ENCODE measurements around the gene GRB7. TPM values are rescaled to one million over a fixed set of nuclear protein-coding genes. Genes with fewer than 3 reads are reported as not detected.
A peak's percentile ranks its signal among the peaks of the same experiment; 100 is the strongest.

The GRB7 gene
- total RNA-seq, 1 experiment from 2014 or later, result 2,531 TPM

DNA sequence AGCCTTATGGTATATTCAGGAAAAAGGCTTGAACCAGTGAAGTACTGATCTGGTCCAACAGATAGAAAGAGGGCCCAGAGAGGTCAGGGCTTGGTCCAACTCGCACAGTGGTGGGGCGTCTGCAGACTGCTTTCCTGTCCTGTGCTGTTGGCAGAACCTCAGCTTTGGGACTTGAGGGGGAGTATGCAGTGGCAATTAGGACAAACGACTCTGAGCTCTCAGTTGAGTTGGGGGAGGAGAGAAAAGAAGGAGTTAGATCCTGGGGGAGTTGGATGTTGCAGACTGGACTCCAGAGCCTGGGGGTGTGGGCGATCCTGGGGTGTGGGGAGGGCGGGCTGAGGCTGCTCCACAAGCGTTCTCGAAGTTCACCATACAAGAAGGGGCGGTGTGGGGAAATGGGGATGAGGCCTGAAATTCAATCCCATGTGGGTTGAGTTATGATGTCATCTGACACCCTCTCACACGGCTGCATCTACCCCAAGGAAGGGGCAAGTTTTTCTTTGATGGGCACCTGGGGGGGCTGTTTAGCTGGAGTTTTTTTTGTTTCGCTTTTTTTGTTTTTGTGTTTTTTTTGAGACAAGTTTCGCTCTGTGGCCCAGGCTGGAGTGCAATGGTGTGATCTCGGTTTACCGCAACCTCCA lies 14.6 kb downstream of the GRB7 start:
- TF ChIP-seq, protein P1, sequence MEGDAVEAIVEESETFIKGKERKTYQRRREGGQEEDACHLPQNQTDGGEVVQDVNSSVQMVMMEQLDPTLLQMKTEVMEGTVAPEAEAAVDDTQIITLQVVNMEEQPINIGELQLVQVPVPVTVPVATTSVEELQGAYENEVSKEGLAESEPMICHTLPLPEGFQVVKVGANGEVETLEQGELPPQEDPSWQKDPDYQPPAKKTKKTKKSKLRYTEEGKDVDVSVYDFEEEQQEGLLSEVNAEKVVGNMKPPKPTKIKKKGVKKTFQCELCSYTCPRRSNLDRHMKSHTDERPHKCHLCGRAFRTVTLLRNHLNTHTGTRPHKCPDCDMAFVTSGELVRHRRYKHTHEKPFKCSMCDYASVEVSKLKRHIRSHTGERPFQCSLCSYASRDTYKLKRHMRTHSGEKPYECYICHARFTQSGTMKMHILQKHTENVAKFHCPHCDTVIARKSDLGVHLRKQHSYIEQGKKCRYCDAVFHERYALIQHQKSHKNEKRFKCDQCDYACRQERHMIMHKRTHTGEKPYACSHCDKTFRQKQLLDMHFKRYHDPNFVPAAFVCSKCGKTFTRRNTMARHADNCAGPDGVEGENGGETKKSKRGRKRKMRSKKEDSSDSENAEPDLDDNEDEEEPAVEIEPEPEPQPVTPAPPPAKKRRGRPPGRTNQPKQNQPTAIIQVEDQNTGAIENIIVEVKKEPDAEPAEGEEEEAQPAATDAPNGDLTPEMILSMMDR (IDR thresholded peaks at IDR 0.05; ENCODE audit: unreplicated experiment), result no peak
- H3K4me1 Mint-ChIP-seq (ENCODE audit: low read depth, unreplicated experiment), result peaks cover 58% of the 10 kb centered on the region
- peak overlapping the region; percentile 63 for H3K4me3 Mint-ChIP-seq (ENCODE audit: low read depth, unreplicated experiment)
- peaks cover 91% of the 10 kb centered on the region for H3K36me3 Mint-ChIP-seq (ENCODE audit: insufficient read depth, unreplicated experiment)
- H3K27me3 Mint-ChIP-seq (ENCODE audit: unreplicated experiment), result peaks cover 16% of the 10 kb centered on the region
- no peak for DNase-seq
- intact Hi-C loops (cut with micrococcal nuclease; ENCODE audit: unreplicated experiment), result loop anchor here (5.0 kb wide), 1 partner anchor 200 kb away; no protein-coding TSS in a partner anchor
- no peaks in the 10 kb centered on the region for H3K9me3 Mint-ChIP-seq (ENCODE audit: low read depth, unreplicated experiment)
- peak overlapping the region; percentile 12 for H3K27ac Mint-ChIP-seq (ENCODE audit: unreplicated experiment)
- CTCF ChIA-PET, result interaction anchor here (0.6 to 161.2 kb wide), 36 partner anchors 25 to 1330 kb away, joined by 3 to 42089 read pairs (median 28); partner anchors contain the start of genes ERBB2, GRB7, GSDMA and GSDMB
- no TSS peak for BruUV-seq (replicated peaks)

GRCh38 chr17:39753514-39754160 lies 15.9 kb downstream of the GRB7 start:
- Mint-ChIP-seq H3K27me3 (ENCODE audit: unreplicated experiment) (peaks cover 28% of the 10 kb centered on the region), H3K4me1 (ENCODE audit: low read depth, unreplicated experiment) (peaks cover 58% of the 10 kb centered on the region), H3K9me3 (ENCODE audit: low read depth, unreplicated experiment) (no peaks in the 10 kb centered on the region), H3K27ac (ENCODE audit: unreplicated experiment) (peak overlapping the region; percentile 12), H3K4me3 (ENCODE audit: low read depth, unreplicated experiment) (peak overlapping the region; percentile 63), H3K36me3 (ENCODE audit: insufficient read depth, unreplicated experiment) (peaks cover 78% of the 10 kb centered on the region)
- TF ChIP-seq, protein P1 (IDR thresholded peaks at IDR 0.05; ENCODE audit: unreplicated experiment), result no peak
- DNase-seq, result peak; percentile 100
- CTCF ChIA-PET, result interaction anchor here (0.5 to 161.2 kb wide), 41 partner anchors 26 to 1100 kb away, joined by 3 to 42089 read pairs (median 15); partner anchors contain the start of genes ERBB2, FBXL20, GRB7 and GSDMA
- intact Hi-C loops (cut with micrococcal nuclease; ENCODE audit: unreplicated experiment), result loop anchor here (1.0 to 5.0 kb wide), 19 partner anchors 14 to 227 kb away; partner anchors contain the start of genes IKZF3, MIEN1, PGAP3 and PSMD3
- no TSS peak for BruUV-seq (replicated peaks)

- Mint-ChIP-seq H3K9me3 (ENCODE audit: low read depth, unreplicated experiment) (no peaks in the 10 kb centered on the region), H3K27ac (ENCODE audit: unreplicated experiment) (peak overlapping the region; percentile 12), H3K4me1 (ENCODE audit: low read depth, unreplicated experiment) (peaks cover 58% of the 10 kb centered on the region), H3K36me3 (ENCODE audit: insufficient read depth, unreplicated experiment) (peaks cover 71% of the 10 kb centered on the region), H3K27me3 (ENCODE audit: unreplicated experiment) (peaks cover 35% of the 10 kb centered on the region), H3K4me3 (ENCODE audit: low read depth, unreplicated experiment) (peak overlapping the region; percentile 63)
- TF ChIP-seq, protein P1 (IDR thresholded peaks at IDR 0.05; ENCODE audit: unreplicated experiment), result no peak
- CTCF ChIA-PET, result interaction anchor here (0.6 to 161.2 kb wide), 46 partner anchors 27 to 927 kb away, joined by 3 to 42089 read pairs (median 14); partner anchors contain the start of genes ERBB2, FBXL20, GRB7 and GSDMA
- peak; percentile 100 for DNase-seq
- no TSS peak for BruUV-seq (replicated peaks)
- intact Hi-C loops (cut with micrococcal nuclease; ENCODE audit: unreplicated experiment), result loop anchor here (1.0 to 5.0 kb wide), 19 partner anchors 15 to 226 kb away; partner anchors contain the start of genes IKZF3, MIEN1, PGAP3 and PSMD3
Observed at GRCh38 chr17:39754161-39754957, 16.6 kb downstream of the GRB7 start.
